HG03045 (cell line): ENCODE data around the gene HMBS.
A peak's percentile ranks its signal among the peaks of the same experiment; 100 is the strongest.
"Not testable (repeated sequence)": the region's sequence is repeated elsewhere in the genome, so short reads cannot be mapped to it uniquely, and the experiment has no call there.

Experiments used
- ATAC-seq: cut with Tn5 transposase; IDR thresholded peaks from one replicate; pipeline ENCODE4 v1.9.1; 2021; ENCODE audit warnings: mild to moderate bottlenecking, moderate library complexity; ENCODE audit not compliant: unreplicated experiment

HMBS gene

DNA sequence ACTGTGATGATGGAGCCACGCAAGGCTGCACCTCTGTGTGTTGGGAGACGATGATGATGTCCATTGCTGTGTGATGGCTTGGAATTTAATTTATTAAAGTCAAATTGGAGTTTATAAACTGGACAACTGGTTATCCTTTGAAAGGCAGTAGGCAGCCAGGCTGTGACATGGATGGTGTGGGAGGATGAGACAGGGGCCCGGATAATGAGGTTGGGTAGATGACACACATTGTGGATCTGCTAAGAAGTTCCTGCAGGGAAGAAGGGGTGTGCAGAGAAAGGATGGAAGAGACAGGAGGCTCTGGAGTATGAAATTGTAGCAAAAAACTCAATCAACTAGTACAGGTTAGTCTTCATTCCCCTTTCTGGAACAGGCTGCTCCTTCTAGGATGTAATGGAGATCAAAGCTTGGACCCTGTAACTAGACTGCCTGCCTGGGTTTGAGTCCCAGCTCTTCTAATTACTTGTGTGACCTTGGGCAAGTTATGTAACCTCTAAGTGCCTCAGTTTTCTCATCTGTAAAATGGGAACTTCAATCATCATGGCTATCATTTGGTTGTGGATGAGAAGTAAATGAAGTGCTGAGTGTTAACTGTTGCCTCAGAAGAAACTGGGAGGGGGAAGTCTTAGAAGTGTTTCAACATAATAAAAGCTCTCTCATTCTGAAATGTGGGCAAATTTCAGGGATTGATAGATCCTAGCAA lies 32.5 kb downstream of the HMBS start:
- no peak for ATAC-seq

DNA sequence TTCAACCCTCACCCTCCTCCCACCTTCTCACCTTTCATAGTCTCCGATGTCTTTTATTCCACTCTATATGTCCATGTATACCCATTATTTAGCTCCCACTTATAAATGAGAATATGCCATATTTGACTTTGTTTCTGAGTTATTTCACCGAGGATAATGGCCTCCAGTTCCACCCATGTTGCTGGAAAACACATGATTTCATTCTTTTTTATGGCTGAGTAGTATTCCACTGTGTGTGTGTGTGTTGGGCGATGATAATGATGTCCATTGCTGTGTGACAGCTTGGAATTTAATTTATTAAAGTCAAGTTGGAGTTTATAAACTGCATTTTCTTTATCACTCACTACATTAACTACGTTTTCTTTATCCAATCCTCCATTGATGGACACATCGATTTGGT lies 33.5 kb downstream of the HMBS start:
- no peak for ATAC-seq

DNA sequence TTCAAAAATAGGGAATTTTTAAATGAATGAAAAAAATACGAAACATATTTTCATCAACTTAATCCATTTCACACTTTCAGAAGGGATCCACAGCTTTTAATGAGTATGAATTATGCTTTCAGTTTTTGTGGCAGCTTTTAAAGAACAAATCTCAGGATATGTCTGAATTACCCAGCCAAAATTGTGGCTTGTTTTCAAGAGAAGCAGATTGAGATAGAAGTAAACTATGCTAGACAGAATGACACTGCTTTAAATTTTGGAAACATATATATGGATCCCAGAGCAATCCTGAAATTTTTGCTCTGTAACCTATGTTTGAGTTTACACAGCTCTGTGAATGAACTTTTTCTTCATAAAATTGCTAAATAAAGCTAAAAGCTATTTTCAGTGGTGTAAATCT lies 34.3 kb downstream of the HMBS start:
- no peak for ATAC-seq

DNA sequence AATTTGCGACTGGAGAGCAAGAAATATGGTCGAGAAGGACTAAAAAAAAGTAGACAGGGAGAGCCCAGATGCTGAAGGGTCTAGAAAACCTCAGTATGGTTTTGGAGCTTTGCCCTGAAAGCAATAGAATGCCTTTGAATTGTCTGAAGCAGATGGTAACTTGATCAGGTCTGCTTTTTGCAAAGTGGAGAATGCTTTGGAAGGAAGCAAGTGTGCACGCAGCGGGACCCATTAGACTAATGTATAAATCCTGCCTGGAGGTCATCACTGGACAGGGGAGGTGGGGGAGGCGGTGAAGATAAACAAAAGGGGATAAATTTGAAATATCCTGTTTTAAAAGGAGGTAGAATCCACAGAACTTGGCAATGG lies 35.9 kb downstream of the HMBS start:
- no peak for ATAC-seq

DNA sequence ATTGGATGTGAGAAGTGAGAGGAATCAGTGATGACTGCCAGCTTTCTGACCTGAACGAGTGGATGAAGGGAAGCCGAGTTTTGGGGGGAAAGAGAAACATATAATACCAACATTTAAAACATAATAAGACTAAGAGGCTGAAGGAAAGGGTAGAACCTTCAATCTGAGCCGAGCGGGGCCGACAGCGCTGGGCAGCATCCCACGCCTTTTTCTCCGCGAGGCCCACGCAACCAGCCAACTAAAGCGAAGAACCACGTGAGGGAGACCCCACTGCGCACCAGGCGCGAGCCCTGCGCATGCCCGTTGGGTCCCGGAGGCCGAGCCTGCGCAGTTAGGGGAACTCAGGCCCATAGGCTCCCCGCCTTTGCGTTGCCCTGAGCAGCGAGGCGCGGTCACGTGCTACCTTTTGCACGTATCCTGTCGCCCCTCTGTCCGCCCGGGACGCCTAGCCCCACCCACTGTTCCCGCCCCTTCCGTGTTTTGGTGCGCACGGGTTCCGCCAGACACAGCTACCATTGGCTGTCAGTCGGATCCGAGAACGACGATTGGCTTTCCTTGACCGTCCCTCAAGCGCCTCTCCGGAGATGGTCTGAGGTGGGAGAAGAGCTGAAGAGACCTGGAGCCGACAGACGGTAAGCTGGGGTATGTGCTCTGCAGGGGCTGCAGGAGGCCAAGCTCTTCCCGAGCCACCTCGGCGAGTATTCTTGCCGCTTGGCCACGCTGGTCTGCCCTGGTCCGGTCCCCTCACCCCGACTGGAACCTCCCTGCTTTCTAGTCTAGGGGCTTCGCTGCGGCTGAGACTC lies 36.5 kb downstream of the HMBS start, which contains the start of gene HINFP:
HINFP (plus strand) TSS at position 573 of the 803 bp plus-strand sequence. CDS start 5,365 bp downstream, outside the sequence.
- ATAC-seq: peak; percentile 94

DNA sequence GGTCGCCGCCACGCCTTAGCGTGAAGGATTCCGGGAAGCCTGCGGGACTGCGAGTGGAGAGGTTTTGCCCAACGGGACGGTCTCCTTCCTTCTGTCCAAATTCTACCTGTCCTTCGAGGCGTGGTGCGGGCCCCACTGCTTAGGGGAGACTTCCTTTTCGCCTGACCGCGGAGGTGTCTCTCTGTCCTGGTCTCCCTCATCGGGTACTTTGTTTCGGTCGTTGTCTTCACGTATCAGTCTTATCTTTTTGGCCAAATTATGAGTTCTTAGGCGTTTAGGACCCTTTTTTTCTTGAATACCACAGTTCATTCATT lies 37.1 kb downstream of the HMBS start:
- ATAC-seq: peak; percentile 0

DNA sequence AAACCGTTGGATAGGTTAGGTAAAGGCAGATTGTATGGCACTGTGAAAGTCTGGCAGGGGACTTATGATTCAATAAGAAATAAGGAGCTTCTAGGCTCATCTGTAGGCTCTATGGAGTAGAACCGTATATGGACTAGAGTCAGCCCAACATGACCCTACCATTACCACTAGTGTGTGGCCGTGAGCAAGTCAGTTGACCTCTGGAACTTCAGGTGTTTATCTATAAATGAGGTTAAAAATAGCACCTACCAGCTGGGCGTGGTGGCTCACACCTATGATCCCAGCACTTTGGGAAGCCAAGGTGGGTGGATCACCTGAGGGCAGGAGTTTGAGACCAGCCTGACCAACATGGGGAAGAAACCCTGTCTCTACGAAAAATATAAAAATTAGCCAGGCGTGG lies 41.1 kb downstream of the HMBS start:
- ATAC-seq: no peak

DNA sequence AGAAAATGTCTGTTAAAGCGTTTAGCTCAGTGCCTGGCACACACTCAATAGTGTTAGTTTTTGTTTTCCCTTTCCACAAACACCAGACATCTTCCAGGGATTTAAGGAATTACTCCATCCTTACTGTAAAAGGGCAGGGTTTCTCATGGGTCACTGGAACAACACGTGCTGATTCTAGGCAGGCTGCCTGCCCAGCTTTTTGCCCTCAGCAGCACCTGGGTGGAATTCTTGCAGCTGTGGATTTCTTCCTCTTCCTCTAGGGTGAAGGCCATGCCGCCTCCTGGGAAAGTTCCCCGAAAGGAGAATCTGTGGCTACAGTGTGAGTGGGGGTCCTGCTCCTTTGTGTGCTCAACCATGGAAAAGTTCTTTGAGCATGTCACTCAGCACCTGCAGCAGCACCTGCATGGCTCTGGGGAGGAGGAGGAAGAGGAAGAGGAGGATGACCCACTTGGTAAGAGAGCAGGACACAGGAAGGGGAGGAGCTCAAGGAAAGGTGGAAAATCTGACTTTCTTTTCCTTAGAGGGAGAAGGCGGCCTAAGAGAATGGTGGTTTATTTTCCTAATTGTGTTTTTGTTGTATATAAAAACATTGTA lies 42.1 kb downstream of the HMBS start:
- no peak for ATAC-seq

DNA sequence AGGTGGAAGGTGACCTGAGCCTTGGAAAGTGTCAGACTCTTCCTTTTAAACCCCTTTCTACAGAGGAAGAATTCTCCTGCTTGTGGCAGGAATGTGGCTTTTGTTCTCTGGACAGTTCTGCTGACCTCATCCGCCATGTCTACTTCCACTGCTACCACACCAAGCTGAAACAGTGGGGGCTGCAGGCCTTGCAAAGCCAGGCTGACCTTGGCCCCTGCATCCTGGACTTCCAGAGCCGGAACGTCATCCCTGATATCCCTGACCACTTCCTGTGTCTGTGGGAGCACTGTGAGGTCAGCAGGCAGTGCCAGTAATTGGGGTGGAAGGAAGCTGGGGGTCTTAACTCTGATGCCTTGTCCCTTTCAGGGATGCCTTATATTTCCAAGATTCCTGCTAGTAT lies 46.0 kb downstream of the HMBS start:
- no peak for ATAC-seq

DNA sequence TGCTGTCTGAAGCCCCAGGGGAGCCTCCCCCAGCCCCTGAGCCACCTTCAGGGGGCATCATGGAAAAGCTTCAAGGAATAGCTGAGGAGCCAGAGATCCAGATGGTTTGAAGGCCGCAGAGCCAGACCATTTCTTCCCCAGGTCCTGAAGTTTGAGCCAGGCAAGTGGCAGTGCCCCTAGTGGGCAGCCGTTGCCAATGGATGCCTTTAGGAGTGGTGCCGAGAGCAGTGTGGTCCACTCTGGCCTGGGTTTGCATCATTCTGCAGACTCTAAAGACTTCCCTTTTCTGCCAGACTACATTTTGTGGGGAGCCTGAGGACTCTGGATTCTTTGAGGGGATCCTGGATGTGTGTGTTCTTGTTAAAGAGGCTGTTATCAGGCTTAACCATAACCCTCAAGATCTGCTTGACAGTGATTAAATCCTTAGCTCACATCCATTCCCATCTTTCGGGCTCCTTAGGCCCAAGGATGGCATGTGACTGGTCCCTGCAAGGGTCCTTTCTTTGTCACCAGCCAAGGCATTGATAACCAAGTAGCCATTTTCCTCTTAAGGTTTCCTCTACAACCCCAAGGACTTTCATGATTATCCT lies 49.8 kb downstream of the HMBS start:
- ATAC-seq: no peak

DNA sequence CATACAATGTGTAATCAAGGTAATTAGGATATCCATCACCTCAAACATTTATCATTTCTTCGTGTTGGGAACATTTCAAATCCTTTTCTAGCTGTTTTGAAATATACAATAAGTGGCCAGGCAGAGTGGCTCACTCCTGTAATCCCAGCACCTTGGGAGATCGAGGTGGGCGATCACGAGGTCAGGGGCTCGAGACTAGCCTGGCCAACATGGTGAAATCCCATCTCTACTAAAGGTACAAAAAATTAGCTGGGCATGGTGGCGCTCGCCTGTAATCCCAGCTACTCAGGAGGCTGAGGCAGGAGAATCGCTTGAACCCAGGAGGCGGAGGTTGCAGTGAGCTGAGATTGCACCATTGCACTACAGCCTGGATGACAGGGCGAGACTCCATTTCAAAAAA lies 54.6 kb downstream of the HMBS start:
- not testable (repeated sequence) for ATAC-seq
